PC-3 (cell line): ENCODE data around the gene MAP3K5. TPM values are rescaled to one million over a fixed set of nuclear protein-coding genes. Genes with fewer than 3 reads are reported as not detected.

Experiments
- ATAC-seq: fragments of 200-7000 bp; cut with Tn5 transposase; 2 replicates; pipeline ENCODE4 v1.9.1; 2020; ENCODE audit warnings: mild to moderate bottlenecking, moderate library complexity
- BruUV-seq: library from RNA; stranded (reverse); fragments of 400-500 nt; replicated peaks from 2 replicates; lab custom pipeline; 2021; lab: Mats Ljungman, UMichigan
- CTCF ChIA-PET: fragments of 300-600 bp; sonication (Branson Sonifier 250); formaldehyde crosslinking; loops from one replicate; lab custom pipeline; 2022; ENCODE audit warnings: antibody characterized with exemption; lab: Charles Lee
- POLR2A ChIA-PET: fragments of 300-600 bp; sonication (Branson Sonifier 250); formaldehyde crosslinking; loops from one replicate; lab custom pipeline; 2022; ENCODE audit warnings: antibody characterized with exemption; ENCODE audit not compliant: unreplicated experiment; lab: Charles Lee
- DNase-seq: peaks from one replicate; pipeline ENCODE4 v3.0.0-alpha.2; 2015
- H2AFZ ChIP-seq: fragments of 300-600 bp; sonication (generic); 2 replicates; pipeline ENCODE4 v1.6.0; 2016; ENCODE audit warnings: antibody characterized with exemption, low read length
- H3F3A ChIP-seq: fragments of 300-600 bp; sonication (generic); one replicate; pipeline ENCODE4 v1.6.0; 2017; ENCODE audit warnings: antibody characterized with exemption, low read length, control low read depth, mild to moderate bottlenecking; ENCODE audit not compliant: unreplicated experiment
- H3K27ac ChIP-seq: fragments of 300-600 bp; sonication (generic); 2 replicates; pipeline ENCODE4 v1.5.1; 2016; ENCODE audit warnings: mild to moderate bottlenecking, low read length
- H3K27me3 ChIP-seq: fragments of 300-600 bp; sonication (generic); 2 replicates; pipeline ENCODE4 v1.6.1; 2016; ENCODE audit warnings: low read length, mixed read lengths
- H3K36me3 ChIP-seq: fragments of 300-600 bp; sonication (generic); 2 replicates; pipeline ENCODE4 v1.6.1; 2016; ENCODE audit warnings: low read depth, mixed run types, low read length, mixed read lengths
- H3K4me1 ChIP-seq: fragments of 300-600 bp; sonication (generic); 2 replicates; pipeline ENCODE4 v1.5.1; 2016; ENCODE audit warnings: low read length; ENCODE audit not compliant: insufficient read depth
- H3K4me2 ChIP-seq: fragments of 300-600 bp; sonication (generic); 2 replicates; pipeline ENCODE4 v1.6.0; 2016; ENCODE audit warnings: low read length
- H3K4me3 ChIP-seq: fragments of 300-600 bp; sonication (generic); 2 replicates; pipeline ENCODE4 v1.5.1; 2016; ENCODE audit warnings: mild to moderate bottlenecking, low read length, mixed read lengths
- H3K79me2 ChIP-seq: fragments of 300-600 bp; sonication (generic); 2 replicates; pipeline ENCODE4 v1.6.1; 2017; ENCODE audit warnings: low read length, mixed read lengths
- H3K9ac ChIP-seq: fragments of 300-600 bp; sonication (generic); 2 replicates; pipeline ENCODE4 v1.6.0; 2016; ENCODE audit warnings: mild to moderate bottlenecking, low read length
- H3K9me2 ChIP-seq: fragments of 300-600 bp; sonication (generic); replicated peaks from 2 replicates; pipeline ENCODE4 v1.6.1; 2016; ENCODE audit warnings: mixed run types, low read length, mixed read lengths
- H3K9me3 ChIP-seq: fragments of 300-600 bp; sonication (generic); 2 replicates; pipeline ENCODE4 v1.6.1; 2016; ENCODE audit warnings: low read length, mixed read lengths
- H4K20me1 ChIP-seq: fragments of 300-600 bp; sonication (generic); 2 replicates; pipeline ENCODE4 v1.6.1; 2016; ENCODE audit warnings: low read length, mixed read lengths
- CTCF ChIP-seq: fragments of 300-600 bp; sonication (generic); conservative IDR thresholded peaks from 2 replicates; pipeline ENCODE4 v1.5.1; 2017; ENCODE audit warnings: antibody characterized with exemption, low read depth, mild to moderate bottlenecking, low read length
- EZH2 ChIP-seq: fragments of 300-600 bp; sonication (generic); IDR thresholded peaks from one replicate; pipeline ENCODE4 v1.6.1; 2017; ENCODE audit warnings: antibody characterized with exemption, mild to moderate bottlenecking, low read length; ENCODE audit not compliant: unreplicated experiment
- EZH2phosphoT487 ChIP-seq: fragments of 300-600 bp; sonication (generic); IDR thresholded peaks from 2 replicates; pipeline ENCODE4 v1.6.1; 2018; ENCODE audit warnings: mild to moderate bottlenecking, antibody characterized with exemption, low read length, borderline replicate concordance
- intact Hi-C: fragments of 100-400 bp; cut with micrococcal nuclease; formaldehyde crosslinking; loops from 2 replicates; pipeline ENCODE4 v1.9.0; 2023
- total RNA-seq: library from RNA; depleted of rRNA; stranded (reverse); fragments of >200 nt; gene quantifications from 2 replicates; pipeline ENCODE4 v1.2.3, GENCODE V29; 2014

The MAP3K5 gene
- total RNA-seq, 1 experiment from 2014 or later = 4.3 TPM

- ATAC-seq (no peak), DNase-seq (no peak)
- Histone ChIP-seq H3K79me2 (no peaks in the 10 kb centered on the region), H3K9me2 (no peaks in the 10 kb centered on the region), H2AFZ (no peak overlapping the region), H3K9me3 (0 out of 2 replicates have a peak, but pooled peaks cover 5% of the 10 kb centered on the region), H3K9ac (no peak overlapping the region), H3K4me3 (no peak overlapping the region), H3K27ac (no peak overlapping the region), H3F3A (no peaks in the 10 kb centered on the region), H3K36me3 (peaks cover 35% of the 10 kb centered on the region), H3K27me3 (no peaks in the 10 kb centered on the region), H4K20me1 (no peaks in the 10 kb centered on the region), H3K4me2 (no peak overlapping the region), H3K4me1 (no peaks in the 10 kb centered on the region)
- no TSS peak for BruUV-seq
- ChIA-PET POLR2A (no interaction called here), CTCF (no interaction called here)
- no peak for TF ChIP-seq EZH2
- TF ChIP-seq EZH2phosphoT487 = no peak
- TF ChIP-seq CTCF = no peak
- intact Hi-C loops = no loop called here
Observed at GRCh38 chr6:136831873-136832562, 39.7 kb upstream of the MAP3K5 start.

GRCh38 chr6:136826216-136826615 lies 33.9 kb upstream of the MAP3K5 start:
- H3K79me2 ChIP-seq = no peaks in the 10 kb centered on the region
- no peak overlapping the region for H3K27ac ChIP-seq
- H3K9me3 ChIP-seq = no peaks in the 10 kb centered on the region
- intact Hi-C loops = no loop called here
- H3K9me2 ChIP-seq = no peaks in the 10 kb centered on the region
- no TSS peak for BruUV-seq
- H3K27me3 ChIP-seq = no peaks in the 10 kb centered on the region
- H4K20me1 ChIP-seq = no peaks in the 10 kb centered on the region
- no peak for DNase-seq
- CTCF ChIA-PET = no interaction called here
- H3K36me3 ChIP-seq = peaks cover 25% of the 10 kb centered on the region
- POLR2A ChIA-PET = no interaction called here
- no peak for ATAC-seq
- no peak overlapping the region for H3K9ac ChIP-seq
- peaks cover 5% of the 10 kb centered on the region; the same call in 1 of the 2 replicates for H3K4me1 ChIP-seq
- TF ChIP-seq CTCF (no peak), EZH2phosphoT487 (no peak), EZH2 (no peak)
- no peak overlapping the region for H3K4me2 ChIP-seq
- no peak overlapping the region for H2AFZ ChIP-seq
- no peaks in the 10 kb centered on the region for H3F3A ChIP-seq
- H3K4me3 ChIP-seq = no peak overlapping the region

GRCh38 chr6:136823128-136823660 lies 30.9 kb upstream of the MAP3K5 start:
- no peak for ATAC-seq
- Histone ChIP-seq H3K36me3 (0 out of 2 replicates have a peak, but pooled peaks cover 5% of the 10 kb centered on the region), H3K4me3 (peak overlapping the region; percentile 71), H3K9ac (peak overlapping the region; percentile 87), H3K9me3 (no peaks in the 10 kb centered on the region), H3K9me2 (no peaks in the 10 kb centered on the region), H3K4me1 (peaks cover 5% of the 10 kb centered on the region; the same call in 1 of the 2 replicates), H3K27me3 (no peaks in the 10 kb centered on the region), H4K20me1 (no peaks in the 10 kb centered on the region), H3K79me2 (no peaks in the 10 kb centered on the region), H3K27ac (peak overlapping the region; percentile 29; the same call in 1 of the 2 replicates), H2AFZ (peak overlapping the region; percentile 97), H3F3A (no peaks in the 10 kb centered on the region), H3K4me2 (peak overlapping the region; percentile 93)
- DNase-seq = no peak
- TSS peak; percentile 54 for BruUV-seq
- intact Hi-C loops = no loop called here
- POLR2A ChIA-PET = no interaction called here
- no peak for TF ChIP-seq EZH2
- no peak for TF ChIP-seq CTCF
- no peak for TF ChIP-seq EZH2phosphoT487
- CTCF ChIA-PET = interaction anchor here (0.6 to 1.1 kb wide), 2 partner anchors 31 to 216 kb away, joined by 3 read pairs; partner anchors contain the start of gene MAP3K5
